AG09319 (cell line): ENCODE results near the gene SDC3.
"Not testable (repeated sequence)": the region's sequence is repeated elsewhere in the genome, so short reads cannot be mapped to it uniquely, and the experiment has no call there.

Source experiments
- DNase-seq: peaks from one replicate; pipeline ENCODE4 v3.0.0-alpha.2; 2010; ENCODE audit warnings: low read depth; ENCODE audit errors: extremely low read depth
- CTCF ChIP-seq: IDR thresholded peaks from 2 replicates; pipeline ENCODE4 v1.5.1; 2011; ENCODE audit warnings: low read depth, mild to moderate bottlenecking, inconsistent platforms, low read length, moderate library complexity

SDC3 gene

GRCh38 chr1:30868833-30869435, 39.6 kb downstream of the SDC3 start:
- no peak for TF ChIP-seq CTCF
- no peak for DNase-seq

GRCh38 chr1:30868057-30868456, 40.5 kb downstream of the SDC3 start:
- DNase-seq, result not testable (repeated sequence)

GRCh38 chr1:30867537-30867936, 41.0 kb downstream of the SDC3 start:
- TF ChIP-seq CTCF, result no peak
- DNase-seq, result no peak

- no peak for DNase-seq
Measured at GRCh38 chr1:30866594-30866993, 42.0 kb downstream of the SDC3 start.

GRCh38 chr1:30864681-30865080, 43.9 kb downstream of the SDC3 start:
- TF ChIP-seq CTCF, result no peak
- no peak for DNase-seq

More at GRCh38 chr1:30866594-30866993, 42.0 kb downstream of the SDC3 start:
- TF ChIP-seq CTCF, result no peak

GRCh38 chr1:30863858-30864604, 44.5 kb downstream of the SDC3 start:
- no peak for TF ChIP-seq CTCF
- no peak for DNase-seq

GRCh38 chr1:30860320-30860652, 48.3 kb downstream of the SDC3 start:
- TF ChIP-seq CTCF, result no peak
- DNase-seq, result no peak

GRCh38 chr1:30857964-30858363, 50.6 kb downstream of the SDC3 start:
- DNase-seq, result no peak
- TF ChIP-seq CTCF, result no peak
